HG03196 (cell line): ENCODE data around the gene LYPD5.
A peak's percentile ranks its signal among the peaks of the same experiment; 100 is the strongest.

ENCODE experiments used
- ATAC-seq: cut with Tn5 transposase; IDR thresholded peaks from one replicate; pipeline ENCODE4 v1.9.1; 2021; ENCODE audit not compliant: unreplicated experiment

The LYPD5 gene

GRCh38 chr19:43754503-43755255, 47.6 kb downstream of the LYPD5 start, which contains the start of gene SMG9:
TSS of gene SMG9 (minus strand) at chr19:43754962. CDS start at chr19:43750741, 4,221 bp downstream.
- ATAC-seq = peak; percentile 57

GRCh38 chr19:43754253-43754502, 48.1 kb downstream of the LYPD5 start:
- ATAC-seq = no peak

DNA sequence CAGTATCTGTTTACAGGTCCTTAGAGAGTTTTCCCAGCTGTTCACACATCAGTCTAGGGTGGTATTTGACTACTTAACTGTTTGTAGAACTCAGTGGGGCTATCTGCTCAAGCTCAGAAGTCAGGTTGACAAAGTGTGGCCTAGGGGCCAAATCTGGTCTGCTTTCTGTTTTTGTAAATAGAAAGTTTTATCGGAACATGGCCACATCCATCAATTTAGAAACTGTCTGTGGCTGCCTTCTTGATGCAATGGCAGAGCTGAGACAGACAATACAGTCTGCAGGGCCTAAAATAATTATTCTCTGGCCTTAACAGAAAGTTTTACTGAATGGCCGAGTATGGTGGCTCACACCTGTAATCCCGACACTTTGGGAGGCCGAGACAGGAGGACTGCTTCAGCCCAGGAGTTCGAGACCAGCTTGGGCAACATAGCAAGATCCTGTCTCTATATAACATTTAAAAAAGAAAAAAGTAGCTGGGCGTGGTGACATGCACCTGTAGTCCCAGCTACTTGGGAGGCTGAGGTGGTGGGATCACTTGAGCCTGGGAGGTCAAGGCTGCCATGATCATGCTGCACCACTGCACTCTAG, 49.9 kb downstream of the LYPD5 start:
- no peak for ATAC-seq

DNA sequence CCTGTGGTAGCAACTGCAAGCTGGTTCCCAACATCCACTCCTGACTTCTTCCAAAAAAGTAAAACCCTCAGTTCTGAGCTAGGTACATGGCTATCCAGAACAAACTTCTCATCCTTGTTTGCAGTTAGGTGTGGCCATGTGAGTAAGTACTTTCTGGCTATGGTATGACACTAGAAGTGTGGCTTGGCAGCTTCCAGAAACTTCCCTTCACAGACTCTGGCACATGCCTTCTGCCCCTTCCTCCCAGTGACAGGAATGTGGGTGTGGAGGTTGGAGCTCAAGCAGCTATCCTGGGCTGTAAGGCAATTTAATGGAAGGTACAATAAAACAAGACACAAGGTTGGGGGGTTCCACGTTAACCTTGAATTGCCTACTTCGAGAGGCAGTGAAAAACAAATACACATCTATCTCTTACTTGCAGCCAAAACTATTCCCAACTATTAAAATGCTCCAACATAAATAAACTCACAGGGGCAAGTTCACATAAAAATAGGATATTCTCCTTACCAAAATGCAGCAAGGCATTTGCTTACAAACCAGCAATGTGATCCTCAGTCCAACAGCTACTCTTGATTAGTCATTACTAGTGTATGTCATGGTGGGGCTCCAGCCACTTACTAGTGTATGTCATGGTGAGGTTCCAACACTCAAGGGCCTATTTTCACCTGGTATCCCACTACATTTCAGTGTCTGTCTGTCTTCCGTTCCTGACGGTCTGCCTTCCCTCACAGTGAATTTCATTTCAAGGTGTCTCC, 50.6 kb downstream of the LYPD5 start:
- no peak for ATAC-seq

- no peak for ATAC-seq
Measured at GRCh38 chr19:43749898-43750297, 52.3 kb downstream of the LYPD5 start.

- no peak for ATAC-seq
Measured at GRCh38 chr19:43749152-43749551, 53.1 kb downstream of the LYPD5 start.

DNA sequence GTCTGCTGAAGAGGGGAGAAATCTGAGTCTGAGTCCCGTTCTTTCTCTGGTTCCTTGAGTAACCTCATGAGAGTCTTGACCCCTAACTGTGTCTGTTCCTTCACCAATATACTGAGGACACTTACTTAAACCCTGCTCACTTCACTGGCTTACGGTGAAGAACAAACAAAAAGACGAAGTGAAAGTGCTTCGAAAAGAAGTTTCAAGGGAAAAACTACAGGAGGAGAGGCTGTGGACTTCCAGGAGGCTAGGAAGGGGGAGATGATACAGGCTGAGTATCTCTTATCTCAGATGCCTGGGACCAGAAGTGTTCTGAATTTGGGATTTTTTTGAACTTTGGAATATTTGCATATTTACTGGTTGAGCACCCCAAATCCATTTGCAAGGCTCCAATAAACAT, 53.6 kb downstream of the LYPD5 start:
- no peak for ATAC-seq

- no peak for ATAC-seq
Measured at GRCh38 chr19:43748205-43748594, 54.0 kb downstream of the LYPD5 start.

GRCh38 chr19:43747557-43748204, 54.6 kb downstream of the LYPD5 start:
- no peak for ATAC-seq
